ENCODE measurements around the gene CRHR1. TPM values are rescaled to one million over a fixed set of nuclear protein-coding genes. Genes with fewer than 3 reads are reported as not detected.

The CRHR1 gene
- total and polyA plus RNA-seq, 10 of the 15 experiments (the other 5 are each of a cell fraction or from before 2014, with no cell fraction given) = 0.08 TPM; not detected in 9

DNA sequence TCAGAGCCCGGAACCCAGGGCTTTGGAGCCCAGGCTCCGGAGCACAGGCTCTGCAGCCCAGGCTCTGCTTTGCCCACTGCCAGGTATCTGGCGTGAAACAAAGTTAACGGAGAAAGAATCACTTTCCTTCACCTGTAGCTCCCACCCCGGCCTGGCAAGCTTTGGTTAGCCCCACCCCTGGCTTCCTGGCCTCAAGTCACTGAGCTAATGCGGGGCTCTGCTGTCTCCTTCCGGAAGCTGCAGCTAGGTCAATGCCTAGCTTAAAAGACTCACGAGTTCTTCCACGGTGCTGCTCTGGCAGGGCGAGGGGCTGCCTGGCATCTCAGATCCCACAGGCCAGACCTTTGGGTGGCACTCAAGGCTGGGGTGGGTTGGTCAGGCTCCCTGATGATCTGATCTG, 39.5 kb downstream of the CRHR1 start (continued):
- no peak for TF ChIP-seq E2F8 (IDR thresholded peaks at IDR 0.05; ENCODE audit: low read depth, partially characterized antibody)
- TF ChIP-seq, protein P1, sequence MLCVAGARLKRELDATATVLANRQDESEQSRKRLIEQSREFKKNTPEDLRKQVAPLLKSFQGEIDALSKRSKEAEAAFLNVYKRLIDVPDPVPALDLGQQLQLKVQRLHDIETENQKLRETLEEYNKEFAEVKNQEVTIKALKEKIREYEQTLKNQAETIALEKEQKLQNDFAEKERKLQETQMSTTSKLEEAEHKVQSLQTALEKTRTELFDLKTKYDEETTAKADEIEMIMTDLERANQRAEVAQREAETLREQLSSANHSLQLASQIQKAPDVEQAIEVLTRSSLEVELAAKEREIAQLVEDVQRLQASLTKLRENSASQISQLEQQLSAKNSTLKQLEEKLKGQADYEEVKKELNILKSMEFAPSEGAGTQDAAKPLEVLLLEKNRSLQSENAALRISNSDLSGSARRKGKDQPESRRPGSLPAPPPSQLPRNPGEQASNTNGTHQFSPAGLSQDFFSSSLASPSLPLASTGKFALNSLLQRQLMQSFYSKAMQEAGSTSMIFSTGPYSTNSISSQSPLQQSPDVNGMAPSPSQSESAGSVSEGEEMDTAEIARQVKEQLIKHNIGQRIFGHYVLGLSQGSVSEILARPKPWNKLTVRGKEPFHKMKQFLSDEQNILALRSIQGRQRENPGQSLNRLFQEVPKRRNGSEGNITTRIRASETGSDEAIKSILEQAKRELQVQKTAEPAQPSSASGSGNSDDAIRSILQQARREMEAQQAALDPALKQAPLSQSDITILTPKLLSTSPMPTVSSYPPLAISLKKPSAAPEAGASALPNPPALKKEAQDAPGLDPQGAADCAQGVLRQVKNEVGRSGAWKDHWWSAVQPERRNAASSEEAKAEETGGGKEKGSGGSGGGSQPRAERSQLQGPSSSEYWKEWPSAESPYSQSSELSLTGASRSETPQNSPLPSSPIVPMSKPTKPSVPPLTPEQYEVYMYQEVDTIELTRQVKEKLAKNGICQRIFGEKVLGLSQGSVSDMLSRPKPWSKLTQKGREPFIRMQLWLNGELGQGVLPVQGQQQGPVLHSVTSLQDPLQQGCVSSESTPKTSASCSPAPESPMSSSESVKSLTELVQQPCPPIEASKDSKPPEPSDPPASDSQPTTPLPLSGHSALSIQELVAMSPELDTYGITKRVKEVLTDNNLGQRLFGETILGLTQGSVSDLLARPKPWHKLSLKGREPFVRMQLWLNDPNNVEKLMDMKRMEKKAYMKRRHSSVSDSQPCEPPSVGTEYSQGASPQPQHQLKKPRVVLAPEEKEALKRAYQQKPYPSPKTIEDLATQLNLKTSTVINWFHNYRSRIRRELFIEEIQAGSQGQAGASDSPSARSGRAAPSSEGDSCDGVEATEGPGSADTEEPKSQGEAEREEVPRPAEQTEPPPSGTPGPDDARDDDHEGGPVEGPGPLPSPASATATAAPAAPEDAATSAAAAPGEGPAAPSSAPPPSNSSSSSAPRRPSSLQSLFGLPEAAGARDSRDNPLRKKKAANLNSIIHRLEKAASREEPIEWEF (IDR thresholded peaks at IDR 0.05; ENCODE audit: insufficient replicate concordance, low read depth, low read length) = no peak
- no peak for TF ChIP-seq ZNF622 (IDR thresholded peaks at IDR 0.05)
- TF ChIP-seq ZNF217 (IDR thresholded peaks at IDR 0.05) = no peak
- TF ChIP-seq NFXL1 (IDR thresholded peaks at IDR 0.05; ENCODE audit: borderline replicate concordance) = no peak

Data from GM12878 (cell line).